Measurements from ENCODE around the gene ENPP1. TPM values are rescaled to one million over a fixed set of nuclear protein-coding genes. Genes with fewer than 3 reads are reported as not detected.
"Not testable (repeated sequence)": the region's sequence is repeated elsewhere in the genome, so short reads cannot be mapped to it uniquely, and the experiment has no call there.

ENPP1 gene
- total RNA-seq, 1 experiment from 2014 or later, result 2.8 TPM

- intact Hi-C loops (cut with micrococcal nuclease), result no loop called here
- CTCF ChIA-PET, result no interaction called here
- H3K9me3 Mint-ChIP-seq (ENCODE audit: unreplicated experiment), result peaks cover 9% of the 10 kb centered on the region
- BruUV-seq (replicated peaks), result no TSS peak
- H3K36me3 Mint-ChIP-seq (ENCODE audit: insufficient read depth, unreplicated experiment), result no peaks in the 10 kb centered on the region
- no peak for TF ChIP-seq CTCF (IDR thresholded peaks at IDR 0.05; ENCODE audit: unreplicated experiment)
- H3K4me3 Mint-ChIP-seq (ENCODE audit: unreplicated experiment), result no peak overlapping the region
- no peak for DNase-seq (ENCODE audit: unreplicated experiment)
- peaks cover 30% of the 10 kb centered on the region for H3K27me3 Mint-ChIP-seq (ENCODE audit: insufficient read depth, unreplicated experiment)
- no peaks in the 10 kb centered on the region for H3K4me1 Mint-ChIP-seq (ENCODE audit: insufficient read depth, unreplicated experiment)
- H3K27ac Mint-ChIP-seq (ENCODE audit: low read depth, unreplicated experiment), result no peak overlapping the region
- POLR2A ChIA-PET, result no interaction called here
These were observed 90.9 kb downstream of the ENPP1 start for GRCh38 chr6:131898718-131899117.

- no peak overlapping the region for H3K27ac Mint-ChIP-seq (ENCODE audit: low read depth, unreplicated experiment)
- intact Hi-C loops (cut with micrococcal nuclease), result no loop called here
- ChIA-PET CTCF (interaction anchor here (0.6 to 1.2 kb wide), 4 partner anchors 10 to 380 kb away, joined by 4 to 5 read pairs (median 4); no protein-coding TSS in a partner anchor), POLR2A (no interaction called here)
- no TSS peak for BruUV-seq (replicated peaks)
- TF ChIP-seq CTCF (IDR thresholded peaks at IDR 0.05; ENCODE audit: unreplicated experiment), result no peak
- no peak overlapping the region for H3K4me3 Mint-ChIP-seq (ENCODE audit: unreplicated experiment)
- H3K9me3 Mint-ChIP-seq (ENCODE audit: unreplicated experiment), result peaks cover 9% of the 10 kb centered on the region
- no peaks in the 10 kb centered on the region for H3K36me3 Mint-ChIP-seq (ENCODE audit: insufficient read depth, unreplicated experiment)
- peaks cover 30% of the 10 kb centered on the region for H3K27me3 Mint-ChIP-seq (ENCODE audit: insufficient read depth, unreplicated experiment)
- no peaks in the 10 kb centered on the region for H3K4me1 Mint-ChIP-seq (ENCODE audit: insufficient read depth, unreplicated experiment)
- no peak for DNase-seq (ENCODE audit: unreplicated experiment)
These were observed 92.4 kb downstream of the ENPP1 start for GRCh38 chr6:131900231-131900630.

- CTCF ChIA-PET, result interaction anchor here (1.2 kb wide), 1 partner anchor 206 kb away, joined by 5 read pairs; no protein-coding TSS in a partner anchor
- H3K27me3 Mint-ChIP-seq (ENCODE audit: insufficient read depth, unreplicated experiment), result peaks cover 30% of the 10 kb centered on the region
- POLR2A ChIA-PET, result interaction anchor here (0.7 kb wide), 2 partner anchors 155 to 275 kb away, joined by 3 to 4 read pairs; no protein-coding TSS in a partner anchor
These were observed 93.6 kb downstream of the ENPP1 start for GRCh38 chr6:131901326-131901873.

GRCh38 chr6:131903734-131904133 is 95.9 kb downstream of the ENPP1 start:
- BruUV-seq (replicated peaks); H3K9me3 Mint-ChIP-seq (ENCODE audit: unreplicated experiment); H3K4me3 Mint-ChIP-seq (ENCODE audit: unreplicated experiment); DNase-seq (ENCODE audit: unreplicated experiment); intact Hi-C loops (cut with micrococcal nuclease); H3K4me1 Mint-ChIP-seq (ENCODE audit: insufficient read depth, unreplicated experiment); H3K36me3 Mint-ChIP-seq (ENCODE audit: insufficient read depth, unreplicated experiment); POLR2A ChIA-PET; H3K27ac Mint-ChIP-seq (ENCODE audit: low read depth, unreplicated experiment): not testable (repeated sequence)
- H3K27me3 Mint-ChIP-seq (ENCODE audit: insufficient read depth, unreplicated experiment), result peaks cover 30% of the 10 kb centered on the region
- CTCF ChIA-PET, result interaction anchor here (0.6 kb wide), 2 partner anchors 46 to 314 kb away, joined by 3 to 5 read pairs; no protein-coding TSS in a partner anchor

More at GRCh38 chr6:131901326-131901873, 93.6 kb downstream of the ENPP1 start:
- H3K4me1 Mint-ChIP-seq (ENCODE audit: insufficient read depth, unreplicated experiment); intact Hi-C loops (cut with micrococcal nuclease); H3K9me3 Mint-ChIP-seq (ENCODE audit: unreplicated experiment); H3K4me3 Mint-ChIP-seq (ENCODE audit: unreplicated experiment); H3K27ac Mint-ChIP-seq (ENCODE audit: low read depth, unreplicated experiment); H3K36me3 Mint-ChIP-seq (ENCODE audit: insufficient read depth, unreplicated experiment); BruUV-seq (replicated peaks); DNase-seq (ENCODE audit: unreplicated experiment): not testable (repeated sequence)

- H3K27ac Mint-ChIP-seq (ENCODE audit: low read depth, unreplicated experiment); DNase-seq (ENCODE audit: unreplicated experiment); H3K36me3 Mint-ChIP-seq (ENCODE audit: insufficient read depth, unreplicated experiment); intact Hi-C loops (cut with micrococcal nuclease); H3K4me1 Mint-ChIP-seq (ENCODE audit: insufficient read depth, unreplicated experiment); H3K4me3 Mint-ChIP-seq (ENCODE audit: unreplicated experiment); H3K9me3 Mint-ChIP-seq (ENCODE audit: unreplicated experiment); BruUV-seq (replicated peaks): not testable (repeated sequence)
- CTCF ChIA-PET, result interaction anchor here (1.1 to 3.2 kb wide), 6 partner anchors 8 to 220 kb away, joined by 3 to 44 read pairs (median 4); no protein-coding TSS in a partner anchor
- H3K27me3 Mint-ChIP-seq (ENCODE audit: insufficient read depth, unreplicated experiment), result peaks cover 27% of the 10 kb centered on the region
- POLR2A ChIA-PET, result interaction anchor here (1.4 kb wide), 1 partner anchor 216 kb away, joined by 3 read pairs; no protein-coding TSS in a partner anchor
These were observed 101.0 kb downstream of the ENPP1 start for GRCh38 chr6:131908787-131909186.

Data from MCF 10A (cell line).